ENCODE measurements around the gene MBNL1.

MBNL1 gene

GRCh38 chr3:152348436-152349177 lies 79.9 kb downstream of the MBNL1 start:
- no peak for DNase-seq (ENCODE audit: low spot score)
- TF ChIP-seq, protein P1, sequence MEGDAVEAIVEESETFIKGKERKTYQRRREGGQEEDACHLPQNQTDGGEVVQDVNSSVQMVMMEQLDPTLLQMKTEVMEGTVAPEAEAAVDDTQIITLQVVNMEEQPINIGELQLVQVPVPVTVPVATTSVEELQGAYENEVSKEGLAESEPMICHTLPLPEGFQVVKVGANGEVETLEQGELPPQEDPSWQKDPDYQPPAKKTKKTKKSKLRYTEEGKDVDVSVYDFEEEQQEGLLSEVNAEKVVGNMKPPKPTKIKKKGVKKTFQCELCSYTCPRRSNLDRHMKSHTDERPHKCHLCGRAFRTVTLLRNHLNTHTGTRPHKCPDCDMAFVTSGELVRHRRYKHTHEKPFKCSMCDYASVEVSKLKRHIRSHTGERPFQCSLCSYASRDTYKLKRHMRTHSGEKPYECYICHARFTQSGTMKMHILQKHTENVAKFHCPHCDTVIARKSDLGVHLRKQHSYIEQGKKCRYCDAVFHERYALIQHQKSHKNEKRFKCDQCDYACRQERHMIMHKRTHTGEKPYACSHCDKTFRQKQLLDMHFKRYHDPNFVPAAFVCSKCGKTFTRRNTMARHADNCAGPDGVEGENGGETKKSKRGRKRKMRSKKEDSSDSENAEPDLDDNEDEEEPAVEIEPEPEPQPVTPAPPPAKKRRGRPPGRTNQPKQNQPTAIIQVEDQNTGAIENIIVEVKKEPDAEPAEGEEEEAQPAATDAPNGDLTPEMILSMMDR (IDR thresholded peaks at IDR 0.05; ENCODE audit: extremely low read depth, missing control alignments) = no peak

- TF ChIP-seq, protein P1 (IDR thresholded peaks at IDR 0.05; ENCODE audit: extremely low read depth, missing control alignments) = no peak
- no peak for DNase-seq (ENCODE audit: low spot score)
Measured at GRCh38 chr3:152349392-152349791, 80.7 kb downstream of the MBNL1 start.

DNA sequence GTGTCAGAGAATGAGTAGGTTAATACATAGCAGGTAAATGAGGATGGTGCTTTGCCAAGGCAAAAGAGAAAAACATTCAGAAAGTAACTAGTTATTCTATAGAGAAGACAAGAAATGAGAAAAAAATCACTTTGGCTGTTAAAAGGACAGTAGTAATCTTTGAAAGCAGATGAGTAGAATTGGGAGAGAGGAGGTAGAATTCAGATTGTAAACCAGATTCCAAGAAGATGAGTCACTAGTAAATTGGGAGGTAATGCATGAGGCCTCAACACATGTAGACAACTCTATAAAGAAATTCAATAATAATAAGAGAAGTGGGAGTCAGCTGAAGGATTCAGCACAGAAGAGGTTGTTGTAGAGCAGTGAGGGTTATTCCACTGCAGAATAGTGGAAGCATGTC lies 81.4 kb downstream of the MBNL1 start:
- no peak for DNase-seq (ENCODE audit: low spot score)
- TF ChIP-seq, protein P1 (IDR thresholded peaks at IDR 0.05; ENCODE audit: extremely low read depth, missing control alignments) = no peak

DNA sequence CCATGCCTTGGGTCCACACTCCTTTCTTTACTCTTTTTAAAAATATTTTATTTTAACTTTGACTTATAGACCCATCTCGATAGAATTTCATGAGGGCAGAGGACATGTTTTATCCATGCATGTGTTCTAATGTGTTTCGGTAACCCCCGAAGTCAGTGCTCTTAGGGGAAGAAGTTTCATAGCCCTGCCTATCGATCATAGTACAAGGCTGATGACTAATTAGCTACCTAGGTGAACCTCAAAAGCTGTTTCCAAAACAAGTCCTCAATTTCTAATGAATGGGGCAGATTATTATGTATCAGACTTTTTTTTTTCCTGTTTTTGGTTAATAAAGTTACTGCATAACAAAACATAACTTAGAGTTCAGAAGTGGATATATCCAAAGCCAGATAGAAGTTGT lies 82.0 kb downstream of the MBNL1 start:
- no peak for DNase-seq (ENCODE audit: low spot score)
- TF ChIP-seq, protein P1 (IDR thresholded peaks at IDR 0.05; ENCODE audit: extremely low read depth, missing control alignments) = no peak

GRCh38 chr3:152352554-152352953 lies 83.8 kb downstream of the MBNL1 start:
- TF ChIP-seq, protein P1 (IDR thresholded peaks at IDR 0.05; ENCODE audit: extremely low read depth, missing control alignments) = no peak
- no peak for DNase-seq (ENCODE audit: low spot score)

DNA sequence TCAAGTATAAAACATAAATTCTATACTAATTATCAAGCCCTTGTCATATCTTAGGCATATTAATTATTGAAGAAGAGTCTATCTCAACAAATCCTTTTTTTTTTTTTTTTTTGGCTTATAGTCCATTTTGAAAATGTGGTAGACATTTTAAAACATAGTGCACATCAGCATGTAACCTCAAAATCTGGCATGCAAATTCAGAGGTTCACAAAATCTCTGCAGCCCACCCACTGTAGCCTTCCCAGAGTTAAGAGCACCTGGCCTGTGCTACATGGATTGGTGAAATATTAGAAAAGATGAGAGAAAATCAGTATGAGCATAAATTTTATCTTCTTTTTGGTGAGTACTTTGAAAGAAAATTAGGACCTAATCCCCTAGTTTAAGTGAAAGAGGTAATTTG lies 84.8 kb downstream of the MBNL1 start:
- TF ChIP-seq, protein P1 (IDR thresholded peaks at IDR 0.05; ENCODE audit: extremely low read depth, missing control alignments) = no peak
- DNase-seq (ENCODE audit: low spot score) = no peak

GRCh38 chr3:152355744-152356665 lies 87.3 kb downstream of the MBNL1 start:
- TF ChIP-seq, protein P1 (IDR thresholded peaks at IDR 0.05; ENCODE audit: extremely low read depth, missing control alignments) = no peak

More at GRCh38 chr3:152355744-152356665, 87.3 kb downstream of the MBNL1 start:
- DNase-seq (ENCODE audit: low spot score) = no peak
